HepG2 (cell line): ENCODE data around the gene CADM4.

Source experiments
- CEBPB ChIP-seq: IDR thresholded peaks from 2 replicates; pipeline ENCODE4 v1.6.1; 2011; ENCODE audit warnings: low read depth, low read length, improper control_type of control experiment, borderline replicate concordance
- JDP2 ChIP-seq: sonication (generic); formaldehyde crosslinking; IDR thresholded peaks from 2 replicates; pipeline ENCODE4 v1.8.1; 2022; ENCODE audit warnings: missing genetic modification reagents, borderline replicate concordance
- MAFK ChIP-seq, 2 experiments: IDR thresholded peaks in 1 of 2; conservative IDR thresholded peaks in 1 of 2; 2 replicates each; pipeline ENCODE4 v1.6.1; 2011; ENCODE audit warnings: improper control_type of control experiment in 2 of 2, low read length in 2 of 2
- NFE2L1 ChIP-seq: sonication (generic); formaldehyde crosslinking; IDR thresholded peaks from 2 replicates; pipeline ENCODE4 v1.4.0; 2020; ENCODE audit warnings: missing genetic modification reagents, mild to moderate bottlenecking, borderline replicate concordance
- NPAS2 ChIP-seq: sonication (generic); formaldehyde crosslinking; IDR thresholded peaks from 2 replicates; pipeline ENCODE4 v1.8.0; 2022; ENCODE audit warnings: mild to moderate bottlenecking, missing genetic modification reagents, borderline replicate concordance
- POLR2A ChIP-seq, 2 experiments: IDR thresholded peaks; 2 replicates each; pipeline ENCODE4 v1.6.1; 2011; ENCODE audit warnings: low read depth in 2 of 2, low read length in 2 of 2, mild to moderate bottlenecking in 1 of 2, moderate library complexity in 1 of 2; ENCODE audit not compliant: insufficient read depth in 1 of 2
- RAD21 ChIP-seq: fragments of 450-650 bp; formaldehyde crosslinking; IDR thresholded peaks from 2 replicates; pipeline ENCODE4 v1.5.0; 2020; ENCODE audit warnings: mild to moderate bottlenecking
- TOE1 ChIP-seq: sonication (generic); formaldehyde crosslinking; IDR thresholded peaks from 2 replicates; pipeline ENCODE4 v1.4.0; 2020; ENCODE audit warnings: mild to moderate bottlenecking, missing genetic modification reagents
- ZNF24 ChIP-seq: fragments of 450-650 bp; IDR thresholded peaks from 2 replicates; pipeline ENCODE4 v1.6.1; 2017; ENCODE audit warnings: antibody characterized with exemption, mild to moderate bottlenecking
- ZNF256 ChIP-seq: sonication (generic); formaldehyde crosslinking; conservative IDR thresholded peaks from 2 replicates; pipeline ENCODE4 v1.4.0; 2020; ENCODE audit warnings: missing genetic modification reagents
- TF ChIP-seq, protein P1 (sequence below): sonication (generic); formaldehyde crosslinking; IDR thresholded peaks from 2 replicates; pipeline ENCODE4 v1.4.0; 2020; ENCODE audit warnings: missing genetic modification reagents
- TF ChIP-seq, protein P2 (sequence below): sonication (generic); formaldehyde crosslinking; IDR thresholded peaks from 2 replicates; pipeline ENCODE4 v1.5.0; 2020; ENCODE audit warnings: mild to moderate bottlenecking, missing genetic modification reagents, moderate library complexity

DNA sequence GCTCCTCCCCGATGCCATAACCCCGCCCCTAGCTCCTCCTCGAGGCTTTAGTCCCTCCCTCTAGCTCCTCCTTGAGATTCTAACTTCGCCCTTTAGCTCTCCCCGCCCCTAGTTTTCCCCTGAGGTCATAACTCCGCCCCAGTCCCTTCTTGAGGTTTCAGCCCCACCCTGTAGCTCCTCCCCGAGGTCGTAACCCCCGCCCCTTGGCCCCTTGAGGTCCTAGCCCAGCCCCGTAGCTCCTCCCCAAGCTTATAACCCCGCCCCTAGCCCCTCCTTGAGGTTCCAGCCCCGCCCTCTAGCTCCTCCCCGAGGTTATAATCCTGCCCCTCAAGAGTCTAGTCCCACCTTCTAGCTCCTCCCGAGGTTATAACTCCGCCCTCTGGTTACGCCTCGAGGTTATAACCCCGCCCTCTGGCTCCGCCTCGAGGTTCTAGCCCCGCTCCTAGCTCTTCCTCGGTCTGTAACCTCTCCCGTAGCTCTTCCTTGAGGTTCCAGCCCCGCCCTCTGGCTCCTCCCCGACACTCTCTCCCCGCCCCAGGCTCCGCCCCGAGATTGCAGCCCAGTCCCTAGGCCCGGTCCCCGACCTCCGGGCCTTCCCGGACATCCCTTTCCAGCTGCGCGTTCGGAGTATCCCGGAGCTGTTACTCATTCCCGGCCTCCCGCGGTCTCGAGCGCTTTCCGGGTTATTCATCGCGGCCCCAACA, 28.9 kb upstream of the CADM4 start:
- TF ChIP-seq TOE1 (CRISPR knock-in tag) (no peak), RAD21 (CRISPR knock-in tag) (no peak), ZNF256 (CRISPR knock-in tag) (no peak), POLR2A (IDR thresholded peaks at IDR 0.05; ENCODE audit: insufficient read depth in 1 of 2, low read depth in 2 of 2, low read length in 2 of 2) (peak; percentile 47 to 64; a peak in 3 of 4 replicates), NFE2L1 (CRISPR knock-in tag) (no peak), NPAS2 (CRISPR knock-in tag) (no peak), MAFK (conservative IDR thresholded peaks at IDR 0.05 in 1 of 2, IDR thresholded peaks at IDR 0.05 in 1 of 2; ENCODE audit: low read length in 2 of 2) (no peak), JDP2 (no peak), ZNF24 (no peak), CEBPB (no peak)
- TF ChIP-seq, protein P1, sequence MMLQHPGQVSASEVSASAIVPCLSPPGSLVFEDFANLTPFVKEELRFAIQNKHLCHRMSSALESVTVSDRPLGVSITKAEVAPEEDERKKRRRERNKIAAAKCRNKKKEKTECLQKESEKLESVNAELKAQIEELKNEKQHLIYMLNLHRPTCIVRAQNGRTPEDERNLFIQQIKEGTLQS (CRISPR knock-in tag), result no peak
- TF ChIP-seq, protein P2, sequence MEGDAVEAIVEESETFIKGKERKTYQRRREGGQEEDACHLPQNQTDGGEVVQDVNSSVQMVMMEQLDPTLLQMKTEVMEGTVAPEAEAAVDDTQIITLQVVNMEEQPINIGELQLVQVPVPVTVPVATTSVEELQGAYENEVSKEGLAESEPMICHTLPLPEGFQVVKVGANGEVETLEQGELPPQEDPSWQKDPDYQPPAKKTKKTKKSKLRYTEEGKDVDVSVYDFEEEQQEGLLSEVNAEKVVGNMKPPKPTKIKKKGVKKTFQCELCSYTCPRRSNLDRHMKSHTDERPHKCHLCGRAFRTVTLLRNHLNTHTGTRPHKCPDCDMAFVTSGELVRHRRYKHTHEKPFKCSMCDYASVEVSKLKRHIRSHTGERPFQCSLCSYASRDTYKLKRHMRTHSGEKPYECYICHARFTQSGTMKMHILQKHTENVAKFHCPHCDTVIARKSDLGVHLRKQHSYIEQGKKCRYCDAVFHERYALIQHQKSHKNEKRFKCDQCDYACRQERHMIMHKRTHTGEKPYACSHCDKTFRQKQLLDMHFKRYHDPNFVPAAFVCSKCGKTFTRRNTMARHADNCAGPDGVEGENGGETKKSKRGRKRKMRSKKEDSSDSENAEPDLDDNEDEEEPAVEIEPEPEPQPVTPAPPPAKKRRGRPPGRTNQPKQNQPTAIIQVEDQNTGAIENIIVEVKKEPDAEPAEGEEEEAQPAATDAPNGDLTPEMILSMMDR (CRISPR knock-in tag), result no peak
